IMR-90 (cell line): ENCODE data around the gene SERPINB1. TPM values are rescaled to one million over a fixed set of nuclear protein-coding genes. Genes with fewer than 3 reads are reported as not detected.

ENCODE experiments used
- ATAC-seq: fragments of 200-7000 bp; cut with Tn5 transposase; 2 replicates; pipeline ENCODE4 v1.9.1; 2020; ENCODE audit warnings: low read depth, mild to moderate bottlenecking, moderate library complexity
- BruUV-seq: library from RNA; stranded (reverse); fragments of 400-500 nt; replicated peaks from 2 replicates; lab custom pipeline; 2021; lab: Mats Ljungman, UMichigan
- CTCF ChIA-PET: fragments of 300-600 bp; formaldehyde crosslinking; extraction: SDS; loops from one replicate; lab custom pipeline; 2021; ENCODE audit warnings: antibody characterized with exemption; lab: Yijun Ruan, JAX
- POLR2A ChIA-PET: fragments of 300-600 bp; sonication (Branson Sonifier 250); formaldehyde crosslinking; loops from one replicate; lab custom pipeline; 2022; ENCODE audit warnings: antibody characterized with exemption; ENCODE audit not compliant: unreplicated experiment; lab: Charles Lee
- DNase-seq: peaks from one replicate; pipeline ENCODE4 v3.0.0; 2013
- H2AFZ ChIP-seq: replicated peaks from 2 replicates; pipeline ENCODE3; 2013; ENCODE audit warnings: low read length, mild to moderate bottlenecking; ENCODE audit not compliant: poor library complexity
- H2AK5ac ChIP-seq: 2 replicates; pipeline ENCODE4 v1.6.1; 2013; ENCODE audit warnings: low read depth, low read length, inconsistent platforms
- H2AK9ac ChIP-seq: replicated peaks from 2 replicates; pipeline ENCODE3; 2013; ENCODE audit warnings: mild to moderate bottlenecking, low read depth, low read length, moderate library complexity; ENCODE audit not compliant: poor library complexity
- H2BK120ac ChIP-seq: 2 replicates; pipeline ENCODE4 v1.6.1; 2013; ENCODE audit warnings: low read depth, low read length, inconsistent platforms
- H2BK15ac ChIP-seq: 3 replicates; pipeline ENCODE4 v1.6.1; 2013; ENCODE audit warnings: low read depth, low read length, inconsistent platforms
- H2BK20ac ChIP-seq: 2 replicates; pipeline ENCODE4 v1.6.1; 2013; ENCODE audit warnings: low read depth, mild to moderate bottlenecking, inconsistent platforms, low read length, moderate library complexity
- H2BK5ac ChIP-seq: 2 replicates; pipeline ENCODE4 v1.6.1; 2013; ENCODE audit warnings: mild to moderate bottlenecking, low read depth, low read length, inconsistent platforms; ENCODE audit not compliant: poor library complexity, severe bottlenecking
- H3K14ac ChIP-seq: replicated peaks from 2 replicates; pipeline ENCODE4 v1.6.1; 2013; ENCODE audit warnings: low read depth, low read length, inconsistent platforms
- H3K18ac ChIP-seq: 2 replicates; pipeline ENCODE4 v1.6.1; 2013; ENCODE audit warnings: low read depth, low read length, control low read depth
- H3K23ac ChIP-seq: 2 replicates; pipeline ENCODE4 v1.6.1; 2013; ENCODE audit warnings: low read depth, low read length, inconsistent platforms
- H3K27ac ChIP-seq: 2 replicates; pipeline ENCODE4 v1.5.1; 2013; ENCODE audit warnings: mild to moderate bottlenecking, control low read depth, low read length; ENCODE audit not compliant: insufficient read depth
- H3K27me3 ChIP-seq: 2 replicates; pipeline ENCODE4 v1.6.1; 2013; ENCODE audit warnings: low read length; ENCODE audit not compliant: control insufficient read depth, insufficient read depth
- H3K36me3 ChIP-seq: 2 replicates; pipeline ENCODE4 v1.6.1; 2013; ENCODE audit warnings: low read length, mixed read lengths; ENCODE audit not compliant: control insufficient read depth, insufficient read depth
- H3K4ac ChIP-seq: 2 replicates; pipeline ENCODE4 v1.6.1; 2013; ENCODE audit warnings: low read depth, low read length, inconsistent platforms
- H3K4me1 ChIP-seq: 2 replicates; pipeline ENCODE4 v1.6.1; 2013; ENCODE audit warnings: low read length, mixed read lengths; ENCODE audit not compliant: control insufficient read depth, insufficient read depth
- H3K4me2 ChIP-seq: 2 replicates; pipeline ENCODE4 v1.6.1; 2013; ENCODE audit warnings: low read depth, mild to moderate bottlenecking, control low read depth, low read length, moderate library complexity
- H3K4me3 ChIP-seq: 2 replicates; pipeline ENCODE4 v1.5.1; 2013; ENCODE audit warnings: low read depth, mild to moderate bottlenecking, control low read depth, low read length, moderate library complexity; ENCODE audit not compliant: insufficient read depth
- H3K56ac ChIP-seq: 2 replicates; pipeline ENCODE4 v1.6.1; 2013; ENCODE audit warnings: low read length, inconsistent platforms; ENCODE audit not compliant: insufficient read depth; ENCODE audit errors: extremely low read depth
- H3K79me1 ChIP-seq, 2 experiments: 2 replicates each; pipeline ENCODE4 v1.6.1; 2013; ENCODE audit warnings: low read length in 2 of 2, inconsistent platforms in 1 of 2, low read depth in 1 of 2
- H3K9ac ChIP-seq: 2 replicates; pipeline ENCODE4 v1.6.1; 2013; ENCODE audit warnings: low read depth, low read length, control low read depth
- H3K9me1 ChIP-seq: 2 replicates; pipeline ENCODE4 v1.6.1; 2013; ENCODE audit warnings: low read length, inconsistent platforms; ENCODE audit not compliant: insufficient read depth
- H3K9me3 ChIP-seq: 2 replicates; pipeline ENCODE4 v1.6.1; 2013; ENCODE audit warnings: low read length; ENCODE audit not compliant: control insufficient read depth, insufficient read depth
- H4K20me1 ChIP-seq: 2 replicates; pipeline ENCODE4 v1.6.1; 2013; ENCODE audit warnings: low read length, inconsistent platforms; ENCODE audit not compliant: insufficient read depth
- H4K5ac ChIP-seq: 2 replicates; pipeline ENCODE4 v1.6.1; 2013; ENCODE audit warnings: mild to moderate bottlenecking, low read depth, low read length, control low read depth
- H4K8ac ChIP-seq, 2 experiments: 2 replicates each; pipeline ENCODE4 v1.6.1; 2013; ENCODE audit warnings: low read depth in 2 of 2, low read length in 2 of 2, control low read depth in 1 of 2, inconsistent platforms in 1 of 2
- H4K91ac ChIP-seq: 2 replicates; pipeline ENCODE4 v1.6.1; 2013; ENCODE audit warnings: low read depth, low read length, inconsistent platforms; ENCODE audit not compliant: insufficient read depth
- BHLHE40 ChIP-seq: fragments of 150-350 bp; IDR thresholded peaks from 2 replicates; pipeline ENCODE4 v1.6.1; 2016; ENCODE audit warnings: mild to moderate bottlenecking, low read depth, low read length
- CHD1 ChIP-seq: IDR thresholded peaks from 2 replicates; pipeline ENCODE4 v1.6.1; 2012; ENCODE audit warnings: low read depth, low read length, improper control_type of control experiment
- FOS ChIP-seq: fragments of 150-350 bp; IDR thresholded peaks from 2 replicates; pipeline ENCODE4 v1.6.1; 2016; ENCODE audit warnings: low read depth, low read length
- MAFK ChIP-seq: IDR thresholded peaks from 2 replicates; pipeline ENCODE4 v1.6.1; 2012; ENCODE audit warnings: low read depth, low read length, improper control_type of control experiment
- MAZ ChIP-seq: IDR thresholded peaks from 2 replicates; pipeline ENCODE4 v1.6.1; 2012; ENCODE audit warnings: low read depth, mild to moderate bottlenecking, low read length, improper control_type of control experiment, moderate library complexity, borderline replicate concordance
- MXI1 ChIP-seq: IDR thresholded peaks from 2 replicates; pipeline ENCODE4 v1.6.1; 2012; ENCODE audit warnings: low read depth, mild to moderate bottlenecking, low read length, moderate library complexity, borderline replicate concordance
- POLR2A ChIP-seq: IDR thresholded peaks from 2 replicates; pipeline ENCODE4 v1.6.1; 2012; ENCODE audit warnings: mild to moderate bottlenecking, low read depth, low read length
- RCOR1 ChIP-seq: IDR thresholded peaks from 2 replicates; pipeline ENCODE4 v1.6.1; 2012; ENCODE audit warnings: mild to moderate bottlenecking, low read length, improper control_type of control experiment; ENCODE audit not compliant: insufficient replicate concordance
- RFX5 ChIP-seq: IDR thresholded peaks from 2 replicates; pipeline ENCODE4 v1.8.0; 2012; ENCODE audit warnings: low read depth, mild to moderate bottlenecking, low read length, moderate library complexity
- SMC3 ChIP-seq: fragments of 150-350 bp; IDR thresholded peaks from 2 replicates; pipeline ENCODE4 v1.6.1; 2016; ENCODE audit warnings: low read depth, mild to moderate bottlenecking, antibody characterized with exemption, low read length, moderate library complexity
- USF2 ChIP-seq: fragments of 150-350 bp; IDR thresholded peaks from 2 replicates; pipeline ENCODE4 v1.6.1; 2017; ENCODE audit warnings: mild to moderate bottlenecking, antibody characterized with exemption, low read length, low read depth
- WGBS, 2 experiments: methylation state at CpG; one replicate each; pipeline versions ENCODE4 v1.1.5 to v1.1.7; 2013; ENCODE audit warnings: missing lambda C conversion rate in 2 of 2; ENCODE audit not compliant: insufficient read length in 1 of 2; ENCODE audit errors: extremely low coverage in 2 of 2; 5-methylcytosine and 5-hydroxymethylcytosine counted together
- dilution Hi-C: fragments of 300-500 bp; cut with HindIII; formaldehyde crosslinking; loops from one replicate; pipeline ENCODE4 v1.14.3; 2018; ENCODE audit warnings: low sequenced_read_pairs; ENCODE audit not compliant: unreplicated experiment
- in situ Hi-C: fragments of 300-500 bp; cut with MboI; formaldehyde crosslinking; loops from 3 replicates; pipeline ENCODE4 v1.14.3; 2019; ENCODE audit warnings: low sequenced_read_pairs, inconsistent platforms, mixed read lengths
- intact Hi-C: fragments of 100-400 bp; cut with micrococcal nuclease; formaldehyde crosslinking; loops from 2 replicates; pipeline ENCODE4 v1.10.0; 2022
- polyA plus RNA-seq, 3 experiments: library from polyadenylated mRNA; depleted of rRNA; stranded (reverse); fragments of >200 nt; gene quantifications; 2 replicates each; pipeline ENCODE4 v1.2.3, GENCODE V29; 2012; ENCODE audit warnings: low replicate concordance in 1 of 3
- total RNA-seq: library from RNA; depleted of rRNA; stranded (reverse); fragments of >200 nt; gene quantifications from 2 replicates; pipeline ENCODE4 v1.2.3, GENCODE V29; 2012
- TF ChIP-seq, protein P1 (sequence below): conservative IDR thresholded peaks from 2 replicates; pipeline ENCODE4 v1.5.1; 2012; ENCODE audit warnings: mild to moderate bottlenecking, low read depth, low read length, improper control_type of control experiment

The SERPINB1 gene
- total and polyA plus RNA-seq, 2 of the 4 experiments (the other 2 are of a cell fraction), result 6.1 to 9.1 TPM

DNA sequence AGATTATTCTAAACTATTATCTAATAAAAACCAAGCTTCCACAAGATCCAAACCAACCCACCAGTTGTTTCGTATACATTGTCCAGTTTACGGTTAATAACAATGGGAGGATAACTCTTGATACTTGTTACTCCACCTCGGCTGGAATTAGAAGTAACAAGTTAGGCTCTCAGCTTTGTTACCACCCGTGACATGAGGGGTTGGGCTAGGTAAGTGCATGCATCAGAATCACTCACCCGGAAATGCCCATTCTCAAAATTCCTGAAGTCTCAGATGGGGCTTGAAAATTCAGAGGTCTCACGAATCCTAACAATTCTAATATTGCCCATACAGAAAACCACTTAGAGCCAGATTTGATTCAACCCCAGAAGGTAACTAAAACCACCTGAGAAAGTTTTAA, 27.0 kb upstream of the SERPINB1 start:
- Histone ChIP-seq H3K4ac (no peak overlapping the region), H2AK5ac (no peak overlapping the region), H3K9ac (no peak overlapping the region), H3K23ac (no peak overlapping the region), H2BK120ac (no peak overlapping the region), H3K36me3 (no peaks in the 10 kb centered on the region), H2AK9ac (no peak overlapping the region), H2BK20ac (no peak overlapping the region), H3K56ac (no peak overlapping the region), H3K9me3 (no peaks in the 10 kb centered on the region), H3K18ac (no peak overlapping the region), H3K4me1 (peaks cover 8% of the 10 kb centered on the region), H3K4me2 (no peak overlapping the region), H2BK5ac (no peak overlapping the region), H3K27ac (no peak overlapping the region), H3K14ac (no peak overlapping the region), H4K20me1 (no peaks in the 10 kb centered on the region), H3K27me3 (no peaks in the 10 kb centered on the region), H4K91ac (no peak overlapping the region), H3K9me1 (no peaks in the 10 kb centered on the region), H4K5ac (no peak overlapping the region), H3K79me1 (no peaks in the 10 kb centered on the region), H2AFZ (no peak overlapping the region), H3K4me3 (no peak overlapping the region), H4K8ac (no peak overlapping the region), H2BK15ac (no peak overlapping the region)
- ChIA-PET CTCF (interaction anchor here (0.9 to 2.2 kb wide), 2 partner anchors 22 to 77 kb away, joined by 3 to 6 read pairs; no protein-coding TSS in a partner anchor), POLR2A (no interaction called here)
- in situ Hi-C loops (no loop called here), dilution Hi-C loops (no loop called here), intact Hi-C loops (no loop called here)
- TF ChIP-seq FOS (no peak), CHD1 (no peak), RCOR1 (no peak), USF2 (no peak), RFX5 (no peak), POLR2A (no peak), MAZ (no peak), MXI1 (no peak), MAFK (no peak), SMC3 (no peak), BHLHE40 (no peak)
- TF ChIP-seq, protein P1, sequence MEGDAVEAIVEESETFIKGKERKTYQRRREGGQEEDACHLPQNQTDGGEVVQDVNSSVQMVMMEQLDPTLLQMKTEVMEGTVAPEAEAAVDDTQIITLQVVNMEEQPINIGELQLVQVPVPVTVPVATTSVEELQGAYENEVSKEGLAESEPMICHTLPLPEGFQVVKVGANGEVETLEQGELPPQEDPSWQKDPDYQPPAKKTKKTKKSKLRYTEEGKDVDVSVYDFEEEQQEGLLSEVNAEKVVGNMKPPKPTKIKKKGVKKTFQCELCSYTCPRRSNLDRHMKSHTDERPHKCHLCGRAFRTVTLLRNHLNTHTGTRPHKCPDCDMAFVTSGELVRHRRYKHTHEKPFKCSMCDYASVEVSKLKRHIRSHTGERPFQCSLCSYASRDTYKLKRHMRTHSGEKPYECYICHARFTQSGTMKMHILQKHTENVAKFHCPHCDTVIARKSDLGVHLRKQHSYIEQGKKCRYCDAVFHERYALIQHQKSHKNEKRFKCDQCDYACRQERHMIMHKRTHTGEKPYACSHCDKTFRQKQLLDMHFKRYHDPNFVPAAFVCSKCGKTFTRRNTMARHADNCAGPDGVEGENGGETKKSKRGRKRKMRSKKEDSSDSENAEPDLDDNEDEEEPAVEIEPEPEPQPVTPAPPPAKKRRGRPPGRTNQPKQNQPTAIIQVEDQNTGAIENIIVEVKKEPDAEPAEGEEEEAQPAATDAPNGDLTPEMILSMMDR, result no peak
- DNase-seq, result no peak
- no peak for ATAC-seq
- no TSS peak for BruUV-seq
- no CpG with 5 or more reads among the region's 6 CpGs for WGBS, 2 experiments
